GM12878 (cell line): Measurements from ENCODE around the gene DAAM1. TPM values are rescaled to one million over a fixed set of nuclear protein-coding genes. Genes with fewer than 3 reads are reported as not detected.

ENCODE experiments used
- CEBPB ChIP-seq, 2 experiments: fragments of 150-350 bp in 1 of 2; IDR thresholded peaks; 2 replicates each; pipeline ENCODE4 v1.6.1; 2012 to 2014; ENCODE audit warnings: low read depth in 2 of 2, low read length in 2 of 2, borderline replicate concordance in 1 of 2, inconsistent platforms in 1 of 2
- CUX1 ChIP-seq: IDR thresholded peaks from 2 replicates; pipeline ENCODE4 v1.6.1; 2012; ENCODE audit warnings: improper control_type of control experiment, low read depth, low read length; ENCODE audit not compliant: insufficient replicate concordance
- ETV6 ChIP-seq, 2 experiments: fragments of 450-650 bp in 1 of 2; IDR thresholded peaks in 1 of 2; conservative IDR thresholded peaks in 1 of 2; 2 replicates each; pipeline ENCODE4 v1.6.1; 2014; ENCODE audit warnings: antibody characterized with exemption in 1 of 2, borderline replicate concordance in 1 of 2, low read depth in 1 of 2, mild to moderate bottlenecking in 1 of 2, moderate library complexity in 1 of 2
- KDM1A ChIP-seq: fragments of 200-600 bp; sonication (generic); IDR thresholded peaks from 2 replicates; pipeline ENCODE4 v1.6.1; 2016; ENCODE audit warnings: borderline replicate concordance
- MTA2 ChIP-seq: fragments of 450-650 bp; IDR thresholded peaks from 2 replicates; pipeline ENCODE4 v1.6.1; 2016; ENCODE audit warnings: low read depth, mild to moderate bottlenecking, moderate library complexity
- PAX5 ChIP-seq: IDR thresholded peaks from 2 replicates; pipeline ENCODE4 v1.6.1; 2011; ENCODE audit warnings: low read depth, low read length, borderline replicate concordance
- TAF1 ChIP-seq: IDR thresholded peaks from 2 replicates; pipeline ENCODE4 v1.6.1; 2011; ENCODE audit warnings: mild to moderate bottlenecking, low read depth, low read length, borderline replicate concordance
- ZZZ3 ChIP-seq: IDR thresholded peaks from 2 replicates; pipeline ENCODE4 v1.6.1; 2011; ENCODE audit warnings: low read depth; ENCODE audit not compliant: control insufficient read depth, insufficient read length
- polyA plus RNA-seq, 11 experiments: library from polyadenylated mRNA; depleted of rRNA in 4 of 11; unstranded in 6 of 11; stranded (reverse) in 5 of 11; fragments of >200 nt; fragmentation: Nextera tagmentation in 4 of 11; fragmentation: Illumina TruSeq in 1 of 11; extraction: Ambion mirVana in 4 of 11; extraction: Trizol in 1 of 11; gene quantifications; 1 replicate in 1 of 11; 2 replicates in 10 of 11; pipeline versions ENCODE4 v1.2.1 to v1.2.3, GENCODE V29; 2011 to 2016; ENCODE audit warnings: inconsistent platforms in 2 of 11, missing spikeins in 2 of 11, low read depth in 1 of 11
- total RNA-seq, 4 experiments: library from RNA; depleted of rRNA in 3 of 4; stranded (reverse); fragments of >200 nt in 3 of 4; fragmentation: Illumina TruSeq in 1 of 4; extraction: Trizol in 1 of 4; gene quantifications; 2 replicates each; pipeline versions ENCODE4 v1.2.1 to v1.2.3, GENCODE V29; 2013 to 2021
- TF ChIP-seq, protein P1 (sequence below): fragments of 150-350 bp; IDR thresholded peaks from 2 replicates; pipeline ENCODE4 v1.6.1; 2016; ENCODE audit warnings: low read depth, low read length

Gene DAAM1
- total and polyA plus RNA-seq, 10 of the 15 experiments (the other 5 are each of a cell fraction or from before 2014, with no cell fraction given) = 13.8 to 32.4 (median 24.2) TPM

DNA sequence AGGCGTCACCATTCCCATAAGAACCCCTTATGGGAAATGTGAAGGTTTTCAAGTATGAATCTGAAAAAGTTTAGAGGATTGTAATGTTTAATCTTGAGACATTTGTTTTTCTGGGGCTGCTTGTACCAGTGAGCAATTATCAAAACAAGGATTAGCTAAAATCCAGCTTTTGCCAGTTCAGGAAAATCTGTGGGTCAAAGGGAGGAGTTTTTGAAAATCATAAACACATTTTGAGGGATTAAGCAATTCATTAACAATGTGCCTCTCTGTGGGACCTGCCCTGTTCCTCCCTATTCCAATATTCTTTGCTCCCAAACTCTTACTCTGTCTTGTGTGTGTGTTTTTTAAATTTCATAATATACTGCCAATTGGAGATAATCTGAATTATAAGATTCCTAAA, 11.7 kb upstream of the DAAM1 start (continued):
- TF ChIP-seq ETV6 (conservative IDR thresholded peaks at IDR 0.05 in 1 of 2, IDR thresholded peaks at IDR 0.05 in 1 of 2; ENCODE audit: borderline replicate concordance in 1 of 2, low read depth in 1 of 2) = no peak
- no peak for TF ChIP-seq KDM1A
- no peak for TF ChIP-seq ZZZ3
- TF ChIP-seq, protein P1, sequence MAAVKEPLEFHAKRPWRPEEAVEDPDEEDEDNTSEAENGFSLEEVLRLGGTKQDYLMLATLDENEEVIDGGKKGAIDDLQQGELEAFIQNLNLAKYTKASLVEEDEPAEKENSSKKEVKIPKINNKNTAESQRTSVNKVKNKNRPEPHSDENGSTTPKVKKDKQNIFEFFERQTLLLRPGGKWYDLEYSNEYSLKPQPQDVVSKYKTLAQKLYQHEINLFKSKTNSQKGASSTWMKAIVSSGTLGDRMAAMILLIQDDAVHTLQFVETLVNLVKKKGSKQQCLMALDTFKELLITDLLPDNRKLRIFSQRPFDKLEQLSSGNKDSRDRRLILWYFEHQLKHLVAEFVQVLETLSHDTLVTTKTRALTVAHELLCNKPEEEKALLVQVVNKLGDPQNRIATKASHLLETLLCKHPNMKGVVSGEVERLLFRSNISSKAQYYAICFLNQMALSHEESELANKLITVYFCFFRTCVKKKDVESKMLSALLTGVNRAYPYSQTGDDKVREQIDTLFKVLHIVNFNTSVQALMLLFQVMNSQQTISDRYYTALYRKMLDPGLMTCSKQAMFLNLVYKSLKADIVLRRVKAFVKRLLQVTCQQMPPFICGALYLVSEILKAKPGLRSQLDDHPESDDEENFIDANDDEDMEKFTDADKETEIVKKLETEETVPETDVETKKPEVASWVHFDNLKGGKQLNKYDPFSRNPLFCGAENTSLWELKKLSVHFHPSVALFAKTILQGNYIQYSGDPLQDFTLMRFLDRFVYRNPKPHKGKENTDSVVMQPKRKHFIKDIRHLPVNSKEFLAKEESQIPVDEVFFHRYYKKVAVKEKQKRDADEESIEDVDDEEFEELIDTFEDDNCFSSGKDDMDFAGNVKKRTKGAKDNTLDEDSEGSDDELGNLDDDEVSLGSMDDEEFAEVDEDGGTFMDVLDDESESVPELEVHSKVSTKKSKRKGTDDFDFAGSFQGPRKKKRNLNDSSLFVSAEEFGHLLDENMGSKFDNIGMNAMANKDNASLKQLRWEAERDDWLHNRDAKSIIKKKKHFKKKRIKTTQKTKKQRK = no peak
- TF ChIP-seq TAF1 = no peak
- no peak for TF ChIP-seq CEBPB (IDR thresholded peaks at IDR 0.05; ENCODE audit: borderline replicate concordance in 1 of 2, low read depth in 2 of 2, low read length in 2 of 2)
- no peak for TF ChIP-seq MTA2
- TF ChIP-seq PAX5 = no peak
- TF ChIP-seq CUX1 = no peak
